Putamen (tissue), 1 donor: ENCODE measurements around the gene TASP1.

Experiments
- DNase-seq: peaks from one replicate; pipeline ENCODE4 v3.0.0-alpha.2; 2016; ENCODE audit warnings: low spot score

TASP1 gene

DNA sequence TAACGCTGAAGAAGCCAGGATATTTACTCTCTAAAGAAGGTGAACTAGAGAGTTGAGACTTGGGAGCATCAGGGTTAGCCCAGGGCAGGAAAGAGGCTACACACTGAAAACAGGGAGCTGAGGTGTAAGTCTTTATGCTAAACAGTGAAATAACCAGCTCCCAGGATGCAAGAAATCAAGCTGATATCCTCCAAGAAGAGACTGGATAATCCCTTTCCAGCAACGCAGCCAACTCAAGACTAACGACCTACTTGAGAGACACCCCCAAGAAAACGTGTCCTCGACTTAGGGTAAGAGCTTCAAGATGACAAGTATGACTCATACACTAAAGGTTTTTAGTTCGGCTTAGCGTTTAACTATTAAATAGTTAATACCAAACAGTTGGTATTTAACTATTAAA lies 202.2 kb downstream of the TASP1 start:
- DNase-seq, result peak; percentile 16

DNA sequence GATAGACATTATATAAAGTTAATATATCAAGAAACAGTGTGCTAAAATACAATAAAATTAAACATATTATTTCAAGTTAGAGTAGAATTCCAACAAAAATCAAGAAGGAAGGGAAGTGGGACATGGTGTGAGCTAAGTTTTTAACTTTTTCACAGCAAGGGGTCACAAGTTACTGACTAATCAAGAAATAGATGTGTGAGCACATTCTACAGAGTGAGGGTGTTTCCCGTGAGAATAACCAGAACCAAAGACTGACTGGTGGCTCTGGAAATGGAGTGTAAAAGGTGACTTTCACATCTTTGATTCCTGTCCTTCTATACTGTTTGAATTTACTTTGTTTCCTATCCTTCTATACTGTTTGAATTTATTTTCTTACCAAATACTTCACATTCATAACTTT lies 206.6 kb downstream of the TASP1 start:
- no peak for DNase-seq

DNA sequence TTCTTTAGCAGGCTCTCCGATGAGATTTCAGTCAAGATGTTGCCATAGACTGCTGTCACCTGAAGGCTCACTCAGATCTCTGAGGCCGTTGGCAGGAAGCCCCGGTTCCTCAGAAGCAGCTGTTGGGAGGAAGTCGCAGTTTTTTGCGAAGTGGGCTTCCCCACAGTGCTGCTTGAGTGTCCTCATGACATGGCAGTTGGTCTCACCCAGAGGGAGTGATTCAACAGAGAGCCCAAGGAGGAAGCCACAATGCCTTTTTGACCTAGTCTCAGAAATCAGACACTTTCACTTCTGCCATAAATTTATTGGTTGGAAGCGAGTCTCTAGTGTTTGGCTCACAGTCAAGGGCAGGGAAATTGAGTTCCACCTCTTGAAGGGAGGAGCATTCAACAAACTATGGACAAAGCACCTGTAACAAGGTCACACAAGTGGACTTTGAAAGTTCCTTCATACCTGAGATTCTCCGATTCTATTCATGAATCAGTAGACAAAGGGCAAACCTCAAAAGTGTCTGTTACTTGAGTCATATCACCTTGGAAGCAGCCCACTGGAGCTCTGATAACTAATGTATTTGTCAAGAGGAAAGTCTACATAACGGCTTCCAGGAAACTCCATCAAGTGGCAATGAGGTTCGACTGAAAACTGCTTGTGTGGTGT lies 208.3 kb downstream of the TASP1 start:
- DNase-seq, result no peak

DNA sequence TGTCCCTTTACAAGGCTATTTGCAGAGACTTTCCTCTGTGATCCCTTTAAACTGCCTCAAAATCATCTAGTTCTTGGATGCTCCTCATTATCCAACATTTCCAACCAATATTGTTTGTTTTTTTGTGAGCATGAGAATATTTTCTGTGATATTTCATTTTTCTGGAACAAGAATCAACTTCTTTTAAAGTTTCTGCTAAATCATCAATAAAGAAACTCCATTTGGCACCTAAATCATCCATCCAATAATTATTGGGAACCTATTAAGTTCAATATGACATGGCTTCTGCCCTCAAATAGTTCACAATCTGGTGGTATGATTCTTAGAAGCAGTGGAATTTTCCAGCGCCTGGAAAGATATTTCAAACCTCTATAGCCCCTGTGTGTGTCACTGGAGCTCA lies 210.0 kb downstream of the TASP1 start:
- no peak for DNase-seq

DNA sequence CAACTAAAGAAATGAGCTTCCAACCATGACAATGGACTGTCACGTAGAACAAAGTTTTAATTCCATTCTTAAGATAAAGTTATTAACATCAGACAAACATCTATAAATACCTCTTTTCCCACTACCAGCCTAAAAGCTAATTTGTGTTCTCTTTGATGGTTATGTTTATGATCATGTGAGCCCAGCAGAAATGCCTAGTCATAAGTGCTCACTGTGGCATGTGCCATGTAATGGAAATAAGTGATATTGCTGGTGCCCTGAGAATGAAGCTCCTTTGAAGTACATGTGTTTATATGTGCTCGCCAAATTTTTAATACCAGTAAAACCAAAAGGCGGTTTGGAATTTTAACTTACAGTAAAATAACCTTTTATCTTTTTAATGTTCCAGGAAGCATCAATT lies 211.9 kb downstream of the TASP1 start:
- DNase-seq, result no peak

DNA sequence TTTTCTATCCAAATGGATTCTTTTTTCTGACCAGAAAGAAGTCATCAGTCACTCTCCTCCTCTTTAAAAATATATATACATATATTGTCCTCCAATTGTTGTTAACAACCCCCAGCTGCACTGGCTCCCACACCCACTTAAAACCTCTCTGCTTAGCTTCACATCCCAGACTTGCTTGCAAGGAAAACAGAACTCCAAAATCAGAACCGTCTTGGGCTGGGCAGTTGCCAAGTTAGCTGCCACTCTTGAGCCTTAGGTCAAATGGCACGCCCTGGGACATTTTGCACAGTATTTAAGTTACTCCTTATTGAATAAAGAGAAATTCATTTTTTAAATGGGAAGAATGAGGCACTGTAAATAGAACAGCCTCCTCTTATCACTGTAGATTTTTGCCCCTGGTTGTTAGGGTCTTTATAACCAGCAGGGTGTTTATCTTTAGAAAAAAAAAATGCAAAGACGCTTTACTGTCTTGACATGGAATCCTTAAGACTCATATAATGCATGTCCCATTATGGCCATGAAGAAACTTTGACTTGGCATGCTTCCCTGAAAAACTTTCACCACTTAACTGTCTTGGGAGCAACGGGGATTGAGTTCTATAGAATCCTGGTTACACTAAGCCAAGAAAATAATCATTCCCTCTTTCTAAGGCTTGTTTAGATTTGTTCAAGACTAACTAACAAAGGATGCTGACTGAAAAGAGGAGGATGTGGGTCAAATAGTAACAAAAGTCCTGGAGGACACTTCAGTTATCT lies 213.2 kb downstream of the TASP1 start:
- no peak for DNase-seq

DNA sequence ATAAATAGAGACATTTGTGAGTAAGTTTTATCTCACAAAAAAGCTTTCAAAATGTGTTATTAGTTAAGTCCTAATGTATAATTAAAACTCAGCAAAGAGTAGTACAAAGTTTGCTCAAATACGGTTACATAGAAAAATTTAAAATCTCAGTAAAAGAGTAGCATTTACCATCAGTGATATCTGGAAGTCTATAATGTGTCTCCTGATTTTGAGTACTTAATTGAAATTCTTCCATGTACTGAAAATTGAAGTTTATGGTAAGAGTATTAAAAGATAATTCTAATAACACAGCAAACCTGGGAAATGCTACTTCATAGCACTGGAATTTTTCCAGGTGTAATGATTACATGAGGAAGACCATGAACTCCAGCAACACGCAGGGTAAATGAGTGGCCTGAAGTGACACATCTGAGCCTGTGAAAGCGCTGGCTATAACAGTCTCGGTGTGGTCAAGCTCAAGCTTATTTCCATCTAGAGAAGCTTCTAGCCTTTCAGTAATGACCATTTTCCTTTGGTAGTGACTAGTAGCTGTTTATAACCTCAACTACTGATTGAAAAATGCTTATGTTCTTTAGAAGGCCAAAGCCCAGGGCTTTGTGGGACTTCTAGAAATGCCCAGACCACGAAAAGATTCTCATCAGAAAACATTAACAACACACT lies 214.4 kb downstream of the TASP1 start:
- no peak for DNase-seq

DNA sequence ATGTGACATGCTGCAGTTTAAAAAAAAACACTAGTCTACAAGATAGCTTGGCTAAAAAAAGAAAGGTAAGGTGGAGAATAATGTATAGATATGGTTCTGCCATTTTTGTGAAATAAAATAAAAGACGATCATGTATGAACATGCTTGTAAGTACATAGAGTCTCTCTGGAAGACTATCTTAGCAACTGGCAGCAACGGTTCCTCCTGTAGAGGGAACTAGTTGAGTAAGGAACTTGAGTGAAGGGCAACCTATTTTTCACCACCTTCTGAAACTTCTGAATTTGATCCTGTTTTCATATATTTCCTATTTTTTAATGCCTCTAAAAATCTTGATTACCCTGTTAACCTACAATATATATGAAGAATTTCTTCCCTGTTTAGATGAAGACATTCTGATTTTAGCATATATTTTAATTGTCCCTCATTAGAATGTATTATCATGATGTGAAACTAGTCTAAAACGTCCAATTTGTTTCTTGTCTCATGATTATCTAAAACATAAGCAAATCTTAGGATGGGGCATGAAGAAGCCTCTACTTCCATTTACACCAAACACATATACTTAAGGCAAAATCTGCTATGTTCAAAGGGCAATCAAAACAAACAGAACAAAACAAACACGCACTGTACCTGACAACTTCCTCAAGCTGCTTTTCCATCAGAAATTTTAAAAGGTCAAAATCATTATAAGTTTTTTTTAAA lies 215.1 kb downstream of the TASP1 start:
- DNase-seq, result no peak

DNA sequence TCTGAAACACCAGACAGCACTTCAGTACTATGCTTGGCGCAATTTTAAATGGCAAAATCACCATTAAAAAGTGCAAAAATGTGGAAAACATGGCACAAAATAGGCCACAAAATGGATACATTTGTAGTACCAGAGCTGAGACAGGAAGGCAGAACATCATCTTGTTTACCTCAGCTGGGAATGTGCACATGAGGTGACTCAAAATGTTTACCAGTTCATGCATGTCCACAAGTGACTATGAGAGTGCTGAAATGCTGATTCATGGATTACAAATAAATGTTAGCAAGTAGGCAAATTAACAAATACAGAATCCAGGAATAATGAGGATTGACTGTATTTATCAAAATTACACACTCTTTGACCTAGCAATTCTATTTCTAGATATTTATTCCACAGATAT lies 216.1 kb downstream of the TASP1 start:
- no peak for DNase-seq

DNA sequence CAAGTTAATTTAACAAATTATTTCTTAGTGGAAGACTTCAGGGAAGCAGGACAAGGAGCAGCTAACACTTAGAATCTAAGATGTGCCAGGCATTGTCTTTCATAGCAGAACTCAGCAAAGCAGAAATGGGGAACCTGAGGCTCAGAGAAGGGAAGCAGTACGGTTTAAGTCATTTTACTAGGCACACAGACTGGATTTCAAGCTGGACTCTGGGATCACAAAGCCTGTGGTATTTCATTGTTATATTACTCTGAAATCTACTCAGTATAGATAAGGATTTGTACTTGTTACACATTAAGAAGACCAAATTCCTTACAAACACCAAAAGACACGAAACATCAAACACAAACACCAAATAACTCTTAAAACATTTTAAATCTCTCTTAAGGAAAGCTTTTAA lies 218.1 kb downstream of the TASP1 start:
- no peak for DNase-seq

DNA sequence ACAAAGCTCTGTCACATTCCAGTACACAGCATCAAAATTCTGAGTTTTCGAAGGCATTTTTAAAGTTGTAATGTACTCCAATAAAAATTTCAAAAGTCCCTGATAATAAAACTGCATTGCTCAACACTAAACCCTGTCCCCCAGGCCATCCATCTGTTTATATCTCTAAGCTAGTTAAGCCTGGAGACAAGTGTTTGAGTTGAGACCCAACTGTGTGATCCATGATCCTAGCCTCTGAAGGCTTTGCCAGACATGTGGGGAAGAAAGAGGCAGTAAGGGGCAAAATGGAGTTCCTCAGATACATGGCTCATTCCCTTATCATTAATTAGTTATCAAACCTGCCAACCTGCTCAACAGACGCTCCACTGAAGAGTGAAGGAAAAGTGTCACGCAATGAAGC lies 219.3 kb downstream of the TASP1 start:
- DNase-seq, result no peak

DNA sequence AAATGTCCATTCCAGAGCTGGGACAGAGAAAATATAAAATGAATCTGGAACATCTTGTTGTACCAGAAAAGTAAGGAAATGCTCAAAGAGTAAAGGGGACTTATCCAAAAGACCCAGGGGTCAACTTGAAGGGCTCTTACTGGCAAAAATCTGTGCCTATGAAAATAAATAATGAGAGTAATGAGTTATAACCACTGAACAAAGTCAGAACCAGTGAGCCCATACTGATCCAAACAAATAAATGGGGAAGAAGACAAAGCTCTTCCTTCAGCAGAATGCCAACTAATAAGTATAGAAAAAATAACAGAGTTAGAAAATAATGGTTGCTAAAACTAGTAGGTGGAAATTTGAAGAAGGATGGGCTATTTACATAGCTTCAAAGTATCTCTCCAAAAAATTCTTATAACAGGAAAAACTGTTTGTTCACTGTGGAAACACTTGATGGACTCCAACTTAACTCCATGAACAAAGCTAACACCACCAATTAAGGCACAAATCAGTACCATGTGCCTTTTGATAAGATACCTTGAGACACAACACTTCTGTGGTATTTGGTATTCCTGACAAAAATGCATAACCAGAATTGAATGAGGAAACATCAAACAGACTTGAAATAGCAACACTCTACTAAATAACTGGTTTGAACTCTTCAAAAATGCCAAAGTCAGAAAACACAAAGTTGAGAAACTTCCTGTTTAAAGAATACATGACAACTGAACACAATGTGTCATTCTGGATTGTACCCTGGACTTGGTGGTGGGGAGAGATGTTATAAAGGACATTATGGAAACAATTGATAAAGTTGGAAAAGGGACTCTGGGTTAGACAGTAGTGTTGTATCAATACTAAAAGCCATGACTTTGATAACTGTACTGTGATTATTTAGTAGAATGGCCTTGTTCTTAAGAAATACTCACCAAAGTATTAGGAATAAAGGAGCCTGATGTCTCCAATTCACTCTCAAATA lies 220.2 kb downstream of the TASP1 start:
- DNase-seq, result no peak

DNA sequence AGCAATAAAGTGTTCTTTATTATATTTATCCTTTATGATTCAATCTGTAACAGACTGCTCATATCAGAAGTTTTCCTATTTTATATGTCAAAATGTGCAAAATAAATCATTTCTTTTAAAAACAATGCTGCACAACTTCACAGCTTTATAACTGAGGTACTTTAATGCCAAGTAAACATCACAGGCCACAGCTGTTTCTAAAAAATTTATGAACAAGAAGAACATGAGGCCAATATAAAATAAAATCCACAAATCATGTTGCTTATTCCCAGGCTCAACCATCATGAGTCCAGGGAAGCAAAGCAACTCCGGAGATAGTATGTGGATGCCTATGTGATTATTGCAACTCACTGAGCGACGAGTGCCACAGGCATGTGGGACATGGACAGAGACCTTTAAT lies 222.2 kb downstream of the TASP1 start:
- DNase-seq, result no peak

DNA sequence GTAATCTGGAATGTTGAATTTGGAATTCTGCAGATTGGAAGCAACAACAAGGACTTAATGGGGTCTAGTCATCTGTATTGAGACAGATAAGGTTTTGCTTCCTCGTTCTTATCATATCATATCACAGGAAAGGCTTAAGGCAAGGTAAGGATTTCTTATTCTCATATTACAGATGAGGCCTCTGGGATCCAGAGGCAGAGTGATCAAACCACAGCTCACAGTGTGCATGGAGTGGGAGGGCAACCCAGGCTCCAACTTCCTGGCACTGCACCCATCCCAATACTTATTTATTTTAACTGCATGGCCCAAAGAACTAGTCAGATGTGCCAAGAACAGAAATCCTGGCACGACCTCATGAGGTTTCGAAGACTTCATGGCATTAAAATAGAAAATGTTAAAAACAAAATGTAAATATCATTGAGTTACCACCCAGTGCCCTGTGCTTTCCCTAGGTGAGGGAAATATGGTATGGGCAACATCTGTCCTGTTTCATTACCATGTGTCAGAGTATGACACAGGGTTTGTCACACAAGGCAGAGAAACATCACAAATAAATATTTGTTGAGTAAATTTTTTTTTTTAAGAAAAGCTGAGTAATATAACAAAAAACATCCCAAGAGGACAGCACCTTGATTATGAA lies 225.8 kb downstream of the TASP1 start:
- no peak for DNase-seq

DNA sequence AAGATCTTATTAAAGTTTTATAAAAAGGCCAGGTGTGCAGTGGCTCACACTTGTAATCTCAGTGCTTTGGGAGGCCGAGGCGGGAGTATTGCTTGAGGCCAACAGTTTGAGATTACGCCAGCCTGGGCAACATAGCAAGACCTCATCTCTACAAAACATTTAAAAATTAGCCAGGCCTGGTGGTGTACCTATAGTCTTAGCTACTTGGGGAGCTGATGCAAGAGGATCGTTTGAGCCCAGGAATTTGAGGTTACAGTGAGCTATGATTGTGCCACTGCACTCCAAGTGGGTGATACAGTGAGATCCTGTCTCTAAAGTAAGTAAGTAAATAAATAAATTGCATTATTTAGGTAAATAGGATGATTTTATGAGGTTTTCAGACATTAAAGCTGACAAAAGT lies 234.4 kb downstream of the TASP1 start:
- no peak for DNase-seq

DNA sequence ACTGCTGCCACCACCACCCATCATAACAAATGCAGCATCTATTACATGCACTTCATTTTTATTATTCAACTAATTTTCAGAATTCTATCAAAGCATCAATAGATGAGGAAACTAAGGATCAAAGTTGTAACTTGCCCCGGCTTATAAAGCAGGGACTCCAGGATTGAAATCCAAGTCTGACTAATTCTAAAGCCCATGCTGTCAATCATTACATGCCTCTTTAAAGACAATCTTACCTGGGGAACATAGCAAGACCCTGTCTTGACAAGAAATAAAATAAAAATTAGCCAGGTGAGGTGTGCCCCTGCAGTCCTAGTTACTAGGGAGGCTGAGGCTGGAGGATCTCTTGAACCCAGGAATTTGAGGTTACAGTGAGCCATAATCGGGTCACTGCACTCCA lies 235.3 kb downstream of the TASP1 start:
- DNase-seq, result no peak

DNA sequence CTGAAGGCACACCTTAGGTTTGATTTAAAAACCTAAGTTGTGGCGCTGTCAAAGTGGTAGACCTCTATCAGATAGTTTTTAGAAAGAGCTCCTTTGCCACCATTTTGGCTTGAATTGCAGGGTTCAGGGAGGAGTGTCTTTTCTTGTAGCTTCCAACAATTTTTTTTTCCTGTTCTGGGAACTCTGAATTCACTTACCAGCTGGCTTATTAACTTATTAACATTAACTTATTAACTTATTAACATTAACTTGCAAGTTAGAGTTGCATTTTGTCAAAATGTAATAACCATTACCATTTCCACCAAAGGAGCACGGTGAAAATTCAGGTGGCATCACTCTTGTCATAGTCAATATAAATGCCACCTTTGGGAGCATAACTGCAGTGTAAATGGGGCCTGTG lies 235.7 kb downstream of the TASP1 start:
- DNase-seq, result no peak

DNA sequence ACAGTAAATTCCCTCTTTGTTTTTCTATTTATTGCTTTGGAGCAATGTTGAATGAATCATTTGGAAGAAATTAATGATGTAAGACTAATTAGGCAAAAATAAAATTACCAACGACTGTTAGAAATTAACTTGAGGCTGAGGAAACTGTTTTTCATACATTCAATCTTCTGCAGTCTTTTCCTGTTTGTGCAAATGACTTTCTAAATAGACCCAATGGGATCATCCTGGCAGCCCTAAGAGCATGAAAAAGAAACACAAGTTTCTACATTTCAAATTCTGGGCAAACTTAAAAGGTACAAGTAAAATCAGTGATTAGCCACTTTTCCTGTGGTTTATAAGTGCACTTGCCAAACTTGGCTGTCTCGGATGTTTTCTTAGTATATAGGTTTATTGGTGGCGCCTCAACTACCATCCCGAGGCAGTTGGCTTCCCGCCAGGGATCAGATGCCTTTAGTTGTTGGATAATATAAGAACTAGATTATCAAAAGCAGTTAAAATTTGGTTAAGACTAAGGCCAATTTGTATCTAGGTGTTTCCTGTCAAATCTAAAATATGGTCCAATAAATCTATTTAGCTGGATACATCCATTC lies 236.5 kb downstream of the TASP1 start:
- no peak for DNase-seq

DNA sequence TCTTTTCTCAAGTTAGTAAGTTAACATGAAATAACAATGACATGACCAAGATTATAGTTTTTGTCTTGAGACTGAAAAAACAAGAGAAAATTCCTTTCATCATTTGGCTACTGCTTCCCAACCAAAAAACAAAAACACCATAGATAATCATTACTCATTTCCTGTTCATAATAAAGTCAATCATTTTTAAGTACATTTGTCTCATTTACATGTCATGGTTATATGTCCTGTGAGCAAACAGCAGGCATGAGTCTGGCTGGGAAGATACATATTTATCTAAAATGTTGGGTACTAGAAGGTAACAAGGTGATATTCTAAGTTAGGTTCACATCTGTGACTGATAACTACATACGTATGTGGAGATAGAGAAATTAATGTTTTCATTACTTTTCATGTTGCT lies 237.1 kb downstream of the TASP1 start:
- no peak for DNase-seq

DNA sequence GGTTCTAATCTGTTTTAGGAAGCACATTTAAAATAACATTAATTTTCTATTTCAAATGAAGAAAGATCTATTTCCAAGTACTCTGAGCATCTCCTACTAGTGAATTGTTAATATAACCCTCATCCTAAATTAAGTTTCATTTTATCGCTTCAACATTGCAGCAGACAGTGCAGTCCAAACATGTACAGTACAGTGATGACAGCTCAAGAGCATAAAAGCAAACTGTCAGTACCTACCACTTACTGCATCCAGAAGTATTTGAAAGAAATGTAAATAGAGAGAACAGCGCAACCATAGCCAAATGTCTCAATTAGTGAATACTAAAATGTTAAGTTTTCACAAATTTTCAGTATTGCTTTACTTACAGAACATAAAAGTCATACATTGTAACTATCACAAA lies 238.3 kb downstream of the TASP1 start:
- no peak for DNase-seq

DNA sequence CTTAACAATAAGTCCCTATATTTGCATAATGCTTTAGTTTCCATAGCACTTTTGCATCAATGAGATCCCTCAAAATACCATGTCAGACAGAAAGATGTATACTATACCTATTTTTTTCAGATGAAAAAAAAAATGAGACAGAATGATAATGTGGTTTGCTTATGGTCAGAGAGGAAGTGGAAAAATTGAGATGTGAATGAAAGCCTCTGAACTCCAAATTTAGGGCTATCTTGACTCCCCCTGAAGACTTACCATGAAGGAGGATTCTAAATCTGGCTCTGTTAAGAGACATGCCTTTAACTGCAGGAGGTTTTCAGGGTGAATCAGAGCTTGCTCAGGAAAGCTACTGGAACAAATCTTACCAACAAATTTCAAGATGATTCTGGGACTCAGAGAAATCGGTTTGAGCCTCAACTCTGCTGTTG lies 241.4 kb downstream of the TASP1 start:
- peak; percentile 36 for DNase-seq
